ENCODE data around the gene TMEM132E.
"Not testable (repeated sequence)": the region's sequence is repeated elsewhere in the genome, so short reads cannot be mapped to it uniquely, and the experiment has no call there.

DNA sequence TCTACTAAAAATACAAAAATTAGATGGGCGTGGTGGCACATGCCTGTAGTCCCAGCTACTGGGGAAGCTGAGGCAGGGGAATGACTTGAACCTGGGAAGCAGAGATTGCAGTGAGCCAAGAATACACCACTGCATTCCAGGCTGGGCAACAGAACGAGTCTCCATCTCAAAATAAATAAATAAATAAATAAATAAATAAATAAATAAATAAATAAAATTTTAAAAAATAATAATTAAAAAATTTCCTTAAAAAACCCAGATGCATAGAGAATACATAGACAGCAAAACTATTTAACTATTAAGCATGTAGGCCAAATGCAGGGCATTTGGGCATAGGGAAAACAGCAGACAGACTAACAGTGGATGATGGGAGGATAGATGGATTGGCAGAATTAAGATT, 40.8 kb upstream of the TMEM132E start:
- TF ChIP-seq, protein P1, sequence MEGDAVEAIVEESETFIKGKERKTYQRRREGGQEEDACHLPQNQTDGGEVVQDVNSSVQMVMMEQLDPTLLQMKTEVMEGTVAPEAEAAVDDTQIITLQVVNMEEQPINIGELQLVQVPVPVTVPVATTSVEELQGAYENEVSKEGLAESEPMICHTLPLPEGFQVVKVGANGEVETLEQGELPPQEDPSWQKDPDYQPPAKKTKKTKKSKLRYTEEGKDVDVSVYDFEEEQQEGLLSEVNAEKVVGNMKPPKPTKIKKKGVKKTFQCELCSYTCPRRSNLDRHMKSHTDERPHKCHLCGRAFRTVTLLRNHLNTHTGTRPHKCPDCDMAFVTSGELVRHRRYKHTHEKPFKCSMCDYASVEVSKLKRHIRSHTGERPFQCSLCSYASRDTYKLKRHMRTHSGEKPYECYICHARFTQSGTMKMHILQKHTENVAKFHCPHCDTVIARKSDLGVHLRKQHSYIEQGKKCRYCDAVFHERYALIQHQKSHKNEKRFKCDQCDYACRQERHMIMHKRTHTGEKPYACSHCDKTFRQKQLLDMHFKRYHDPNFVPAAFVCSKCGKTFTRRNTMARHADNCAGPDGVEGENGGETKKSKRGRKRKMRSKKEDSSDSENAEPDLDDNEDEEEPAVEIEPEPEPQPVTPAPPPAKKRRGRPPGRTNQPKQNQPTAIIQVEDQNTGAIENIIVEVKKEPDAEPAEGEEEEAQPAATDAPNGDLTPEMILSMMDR (IDR thresholded peaks at IDR 0.05; ENCODE audit: low read depth, low read length): not testable (repeated sequence)
- TF ChIP-seq EZH2phosphoT487 (IDR thresholded peaks at IDR 0.05; ENCODE audit: low read depth): not testable (repeated sequence)

Measured in OCI-LY3 (cell line).